Measurements from ENCODE around the gene MLYCD.

GRCh38 chr16:83903751-83904150 is 4.8 kb downstream of the MLYCD start:
- no peak for TF ChIP-seq RAD21 (IDR thresholded peaks at IDR 0.05)
- peak; percentile 43 for TF ChIP-seq SP1 (IDR thresholded peaks at IDR 0.05)
- TF ChIP-seq CTCF (IDR thresholded peaks at IDR 0.05; ENCODE audit: low read depth, low read length, missing input control), result no peak
- TF ChIP-seq YY1 (IDR thresholded peaks at IDR 0.05), result no peak
- TF ChIP-seq RXRA (IDR thresholded peaks at IDR 0.05), result peak; percentile 79 to 83
- TF ChIP-seq JUND (IDR thresholded peaks at IDR 0.05), result no peak
- TF ChIP-seq MAX (IDR thresholded peaks at IDR 0.05), result peak; percentile 61
- no peak for TF ChIP-seq ATF3 (IDR thresholded peaks at IDR 0.05)
- no peak for TF ChIP-seq REST (IDR thresholded peaks at IDR 0.05)
- no peak for TF ChIP-seq EGR1 (IDR thresholded peaks at IDR 0.05; ENCODE audit: low read depth in 2 of 2)
- TF ChIP-seq TAF1 (conservative IDR thresholded peaks at IDR 0.05), result no peak
- TF ChIP-seq ZBTB33 (IDR thresholded peaks at IDR 0.05), result no peak
- no peak for TF ChIP-seq GABPA (IDR thresholded peaks at IDR 0.05 in 1 of 2, conservative IDR thresholded peaks at IDR 0.05 in 1 of 2)
- TF ChIP-seq FOXA1 (IDR thresholded peaks at IDR 0.05), result no peak

All from liver (tissue), 3 donors.